ENCODE data around the gene CACNA1I. TPM values are rescaled to one million over a fixed set of nuclear protein-coding genes. Genes with fewer than 3 reads are reported as not detected.

CACNA1I gene
- total RNA-seq, 1 donor from 2014 or later: 0.41 TPM

DNA sequence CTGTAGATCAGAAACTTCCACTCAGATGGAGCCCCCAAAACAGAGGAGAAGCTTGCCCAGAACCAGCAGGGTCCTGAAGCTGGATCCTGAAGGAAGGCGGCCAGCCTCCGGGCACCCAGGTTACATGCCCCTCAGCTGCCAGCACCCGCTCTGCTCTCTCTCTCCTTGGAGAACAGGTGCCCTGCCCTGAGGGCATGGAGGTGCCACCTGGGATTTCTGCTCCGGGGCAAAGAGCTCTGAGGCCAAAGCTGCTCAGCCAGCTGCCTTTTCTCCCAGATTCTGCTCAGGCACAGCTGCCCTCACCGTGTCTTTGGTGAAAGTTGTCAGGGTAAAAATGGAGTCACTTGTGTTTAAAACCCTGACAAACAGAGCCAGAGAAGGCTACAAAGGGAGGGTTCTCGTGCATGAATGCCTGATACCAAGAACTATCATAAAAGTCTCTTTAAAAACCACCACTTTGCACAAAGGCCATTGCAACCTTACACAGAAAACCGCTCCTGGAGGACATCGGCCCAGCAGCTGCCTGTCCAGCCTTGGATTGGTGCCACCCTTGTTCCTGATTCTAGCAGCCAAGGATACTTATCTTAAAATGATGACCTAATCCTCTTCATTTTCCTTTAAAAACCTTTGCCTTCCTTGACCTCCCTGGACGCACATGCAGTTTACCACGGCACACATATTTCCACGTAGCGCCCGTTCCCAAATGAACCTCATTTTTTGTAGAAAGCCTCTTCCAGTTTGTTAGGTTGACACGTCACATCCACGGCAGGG lies 140.0 kb downstream of the CACNA1I start:
- H3K4me3 Mint-ChIP-seq (ENCODE audit: low read depth): no peak overlapping the region
- H3K27me3 Mint-ChIP-seq: peaks cover 31% of the 10 kb centered on the region
- DNase-seq (ENCODE audit: low spot score, unreplicated experiment): no peak
- H3K27ac Mint-ChIP-seq: no peak overlapping the region
- TF ChIP-seq, protein P1, sequence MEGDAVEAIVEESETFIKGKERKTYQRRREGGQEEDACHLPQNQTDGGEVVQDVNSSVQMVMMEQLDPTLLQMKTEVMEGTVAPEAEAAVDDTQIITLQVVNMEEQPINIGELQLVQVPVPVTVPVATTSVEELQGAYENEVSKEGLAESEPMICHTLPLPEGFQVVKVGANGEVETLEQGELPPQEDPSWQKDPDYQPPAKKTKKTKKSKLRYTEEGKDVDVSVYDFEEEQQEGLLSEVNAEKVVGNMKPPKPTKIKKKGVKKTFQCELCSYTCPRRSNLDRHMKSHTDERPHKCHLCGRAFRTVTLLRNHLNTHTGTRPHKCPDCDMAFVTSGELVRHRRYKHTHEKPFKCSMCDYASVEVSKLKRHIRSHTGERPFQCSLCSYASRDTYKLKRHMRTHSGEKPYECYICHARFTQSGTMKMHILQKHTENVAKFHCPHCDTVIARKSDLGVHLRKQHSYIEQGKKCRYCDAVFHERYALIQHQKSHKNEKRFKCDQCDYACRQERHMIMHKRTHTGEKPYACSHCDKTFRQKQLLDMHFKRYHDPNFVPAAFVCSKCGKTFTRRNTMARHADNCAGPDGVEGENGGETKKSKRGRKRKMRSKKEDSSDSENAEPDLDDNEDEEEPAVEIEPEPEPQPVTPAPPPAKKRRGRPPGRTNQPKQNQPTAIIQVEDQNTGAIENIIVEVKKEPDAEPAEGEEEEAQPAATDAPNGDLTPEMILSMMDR (IDR thresholded peaks at IDR 0.05; ENCODE audit: unreplicated experiment): no peak
- no peaks in the 10 kb centered on the region for H3K36me3 Mint-ChIP-seq (ENCODE audit: insufficient read depth)
- H3K4me1 Mint-ChIP-seq (ENCODE audit: low read depth): peaks cover 8% of the 10 kb centered on the region
- H3K9me3 Mint-ChIP-seq (ENCODE audit: low read depth): no peaks in the 10 kb centered on the region

DNA sequence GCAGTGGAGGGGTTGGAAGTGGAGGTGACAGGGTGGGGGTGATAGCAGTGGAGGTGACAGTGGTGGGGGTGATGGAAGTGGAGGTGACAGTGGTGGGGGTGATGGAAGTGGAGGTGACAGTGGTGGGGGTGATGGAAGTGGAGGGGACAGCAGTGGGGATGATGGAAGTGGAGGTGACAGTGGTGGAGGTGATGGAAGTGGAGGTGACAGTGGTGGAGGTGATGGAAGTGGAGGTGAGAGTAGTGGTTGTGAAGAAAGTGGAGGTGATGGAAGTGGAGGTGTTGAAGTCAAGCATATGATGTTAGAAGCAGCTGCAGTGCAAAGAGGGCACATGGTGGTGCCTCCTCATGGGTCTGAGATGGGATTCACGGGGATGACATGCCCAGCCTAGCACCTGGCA lies 141.5 kb downstream of the CACNA1I start:
- no peak for DNase-seq (ENCODE audit: low spot score, unreplicated experiment)
- no peaks in the 10 kb centered on the region for H3K9me3 Mint-ChIP-seq (ENCODE audit: low read depth)
- H3K27ac Mint-ChIP-seq: no peak overlapping the region
- H3K4me3 Mint-ChIP-seq (ENCODE audit: low read depth): no peak overlapping the region
- TF ChIP-seq, protein P1 (IDR thresholded peaks at IDR 0.05; ENCODE audit: unreplicated experiment): no peak
- peaks cover 29% of the 10 kb centered on the region for H3K27me3 Mint-ChIP-seq
- H3K36me3 Mint-ChIP-seq (ENCODE audit: insufficient read depth): no peaks in the 10 kb centered on the region
- peaks cover 14% of the 10 kb centered on the region for H3K4me1 Mint-ChIP-seq (ENCODE audit: low read depth)

DNA sequence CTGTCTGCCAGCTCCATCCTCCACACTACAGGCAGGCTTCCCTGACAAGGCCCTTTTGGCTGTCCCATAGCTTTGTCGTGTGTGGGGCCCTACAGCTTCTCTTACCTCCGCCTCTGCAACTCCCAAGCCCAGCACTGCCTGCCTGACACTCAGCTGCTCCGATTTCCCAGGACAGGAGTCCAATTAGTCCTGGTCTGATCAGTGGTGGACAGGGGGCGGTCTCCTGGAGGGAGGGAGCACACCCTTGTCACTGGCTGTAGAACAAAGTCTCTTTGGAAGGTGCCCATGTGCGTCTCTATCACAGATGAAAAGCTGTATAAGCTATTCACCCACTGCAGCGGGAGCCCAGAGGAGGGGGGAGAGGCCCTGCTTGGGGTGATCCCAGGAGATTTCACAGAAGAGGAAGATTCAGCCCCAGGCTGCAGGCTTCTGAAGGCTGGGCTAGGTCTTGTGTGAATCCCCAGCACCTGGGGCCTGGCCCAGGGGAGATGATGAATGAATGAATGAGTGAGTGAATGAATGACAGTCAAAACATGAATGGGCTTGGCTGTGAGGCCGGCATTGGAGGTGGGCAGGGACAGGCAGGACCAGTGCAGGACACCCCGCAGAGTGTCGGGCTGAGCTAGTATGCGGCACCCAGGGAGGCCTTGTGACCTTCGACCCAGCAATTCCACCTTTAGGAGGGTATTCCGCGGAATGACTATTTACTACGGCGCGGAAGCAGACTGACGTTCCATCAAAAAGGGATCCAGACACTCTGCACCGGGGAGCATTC lies 142.4 kb downstream of the CACNA1I start:
- Mint-ChIP-seq H3K27ac (no peak overlapping the region), H3K4me1 (ENCODE audit: low read depth) (peaks cover 16% of the 10 kb centered on the region), H3K36me3 (ENCODE audit: insufficient read depth) (no peaks in the 10 kb centered on the region), H3K4me3 (ENCODE audit: low read depth) (no peak overlapping the region), H3K27me3 (peaks cover 29% of the 10 kb centered on the region), H3K9me3 (ENCODE audit: low read depth) (no peaks in the 10 kb centered on the region)
- no peak for DNase-seq (ENCODE audit: low spot score, unreplicated experiment)
- TF ChIP-seq, protein P1 (IDR thresholded peaks at IDR 0.05; ENCODE audit: unreplicated experiment): no peak

DNA sequence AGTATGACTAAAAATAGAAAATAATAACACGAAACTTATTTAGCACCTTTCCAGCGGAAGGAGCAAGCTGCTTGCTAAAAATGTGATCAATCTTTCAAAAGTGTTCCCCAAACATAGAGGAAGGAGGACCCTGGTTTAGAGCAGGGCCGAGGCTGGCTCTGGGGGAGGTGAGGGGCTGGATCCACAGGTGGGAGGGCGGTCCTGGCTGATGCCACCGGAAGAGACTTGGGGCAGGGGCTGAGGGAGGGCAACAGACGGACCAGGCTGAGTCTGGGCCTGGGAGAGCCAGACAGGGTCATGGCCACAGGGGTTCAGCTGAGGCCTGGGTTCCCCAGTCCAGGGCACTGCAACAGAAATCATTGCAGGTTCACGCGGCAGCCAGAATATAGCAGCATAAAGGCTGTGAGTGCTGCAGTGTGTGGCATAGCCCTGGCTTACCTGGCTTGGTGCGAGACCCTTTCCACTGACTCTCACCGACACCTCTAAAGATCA lies 143.3 kb downstream of the CACNA1I start:
- peaks cover 16% of the 10 kb centered on the region for H3K4me1 Mint-ChIP-seq (ENCODE audit: low read depth)
- DNase-seq (ENCODE audit: low spot score, unreplicated experiment): no peak
- no peaks in the 10 kb centered on the region for H3K36me3 Mint-ChIP-seq (ENCODE audit: insufficient read depth)
- TF ChIP-seq, protein P1 (IDR thresholded peaks at IDR 0.05; ENCODE audit: unreplicated experiment): no peak
- peaks cover 26% of the 10 kb centered on the region for H3K27me3 Mint-ChIP-seq
- no peak overlapping the region for H3K27ac Mint-ChIP-seq
- H3K9me3 Mint-ChIP-seq (ENCODE audit: low read depth): no peaks in the 10 kb centered on the region
- no peak overlapping the region for H3K4me3 Mint-ChIP-seq (ENCODE audit: low read depth)

DNA sequence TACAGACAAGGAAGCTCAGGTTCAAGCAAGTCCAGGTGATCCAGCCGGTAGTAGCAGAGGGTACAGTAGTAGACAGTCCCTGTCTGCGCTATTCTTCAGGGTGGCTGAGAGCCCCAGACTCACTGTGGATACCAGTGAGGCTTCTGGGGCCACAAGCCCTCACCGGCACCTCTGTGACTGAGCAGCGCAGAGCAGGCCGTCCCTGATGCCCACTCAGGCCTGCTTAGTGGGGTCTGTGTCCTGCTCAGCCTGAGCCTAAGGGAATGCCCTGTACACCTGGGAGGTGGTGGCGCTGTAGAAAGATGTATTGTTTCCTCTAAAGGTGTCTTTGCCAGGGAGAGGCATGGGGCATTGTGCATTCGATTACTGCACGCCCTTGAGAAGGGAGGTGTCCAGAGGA lies 143.8 kb downstream of the CACNA1I start:
- no peak for DNase-seq (ENCODE audit: low spot score, unreplicated experiment)
- TF ChIP-seq, protein P1 (IDR thresholded peaks at IDR 0.05; ENCODE audit: unreplicated experiment): no peak
- Mint-ChIP-seq H3K4me3 (ENCODE audit: low read depth) (no peak overlapping the region), H3K27me3 (peaks cover 23% of the 10 kb centered on the region), H3K36me3 (ENCODE audit: insufficient read depth) (no peaks in the 10 kb centered on the region), H3K9me3 (ENCODE audit: low read depth) (no peaks in the 10 kb centered on the region), H3K27ac (no peak overlapping the region), H3K4me1 (ENCODE audit: low read depth) (peaks cover 16% of the 10 kb centered on the region)

All from progenitor cell of endocrine pancreas (in vitro differentiated cells).